Smooth muscle cell (in vitro differentiated cells): ENCODE measurements around the gene ICA1. TPM values are rescaled to one million over a fixed set of nuclear protein-coding genes. Genes with fewer than 3 reads are reported as not detected.

ENCODE experiments used
- DNase-seq: peaks from one replicate; lab custom pipeline; 2025; ENCODE audit not compliant: unreplicated experiment; lab: John Stamatoyannopoulos, UW
- H2AFZ ChIP-seq: fragments of 200-600 bp; sonication (generic); 2 replicates; pipeline ENCODE4 v1.6.0; 2016; ENCODE audit warnings: antibody characterized with exemption, low read depth, mild to moderate bottlenecking
- H3F3A ChIP-seq: fragments of 200-600 bp; sonication (generic); 2 replicates; pipeline ENCODE4 v1.6.0; 2017; ENCODE audit warnings: antibody characterized with exemption, low read depth
- H3K27ac ChIP-seq: fragments of 200-600 bp; sonication (generic); 2 replicates; pipeline ENCODE4 v1.5.1; 2016; ENCODE audit warnings: low read depth, mild to moderate bottlenecking
- H3K27me3 ChIP-seq: fragments of 200-600 bp; sonication (generic); 2 replicates; pipeline ENCODE4 v1.6.1; 2016; ENCODE audit warnings: low read depth, mild to moderate bottlenecking
- H3K36me3 ChIP-seq: fragments of 200-600 bp; sonication (generic); 2 replicates; pipeline ENCODE4 v1.5.1; 2016; ENCODE audit warnings: low read depth
- H3K4me1 ChIP-seq: fragments of 200-600 bp; sonication (generic); 2 replicates; pipeline ENCODE4 v1.5.1; 2016; ENCODE audit warnings: low read depth
- H3K4me2 ChIP-seq: fragments of 200-600 bp; sonication (generic); 2 replicates; pipeline ENCODE4 v1.6.0; 2016; ENCODE audit warnings: mild to moderate bottlenecking
- H3K4me3 ChIP-seq: fragments of 200-600 bp; sonication (generic); 2 replicates; pipeline ENCODE4 v1.5.1; 2016; ENCODE audit warnings: mild to moderate bottlenecking
- H3K79me2 ChIP-seq: fragments of 200-600 bp; sonication (generic); 2 replicates; pipeline ENCODE4 v1.6.0; 2016; ENCODE audit warnings: low read depth, mild to moderate bottlenecking
- H3K9ac ChIP-seq: fragments of 200-600 bp; sonication (generic); 2 replicates; pipeline ENCODE4 v1.6.0; 2016; ENCODE audit warnings: low read depth
- H3K9me3 ChIP-seq: fragments of 200-600 bp; sonication (generic); replicated peaks from 2 replicates; pipeline ENCODE4 v1.5.1; 2016; ENCODE audit warnings: low read depth
- H4K20me1 ChIP-seq: fragments of 200-600 bp; sonication (generic); 2 replicates; pipeline ENCODE4 v1.6.0; 2016; ENCODE audit warnings: low read depth
- CTCF ChIP-seq: fragments of 200-600 bp; sonication (generic); IDR thresholded peaks from 2 replicates; pipeline ENCODE4 v1.5.1; 2017; ENCODE audit warnings: borderline replicate concordance, mild to moderate bottlenecking, antibody characterized with exemption; ENCODE audit not compliant: insufficient read depth, poor library complexity, severe bottlenecking
- WGBS: methylation state at CpG from one replicate; pipeline ENCODE4 v1.1.7; 2016; ENCODE audit warnings: low lambda C conversion rate; 5-methylcytosine and 5-hydroxymethylcytosine counted together
- polyA plus RNA-seq: library from polyadenylated mRNA; unstranded; fragments of >200 nt; fragmentation: Nextera tagmentation; extraction: Ambion mirVana; gene quantifications from 2 replicates; pipeline ENCODE4 v1.2.1, GENCODE V29; 2016
- total RNA-seq: library from RNA; depleted of rRNA; stranded (reverse); fragments of >200 nt; gene quantifications from 2 replicates; pipeline ENCODE4 v1.2.3, GENCODE V29; 2014

Gene ICA1
- total and polyA plus RNA-seq, 2 experiments from 2014 or later, result 4.3 to 5.0 TPM

- H3K27me3 ChIP-seq, result no peaks in the 10 kb centered on the region
- WGBS, result 91% methylated on average over 11 of the region's 11 CpGs
- no peak for TF ChIP-seq CTCF
Measured at GRCh38 chr7:8147760-8148463, 114.1 kb downstream of the ICA1 start.

GRCh38 chr7:8146788-8147413, 115.1 kb downstream of the ICA1 start:
- Histone ChIP-seq H2AFZ (no peak overlapping the region), H3F3A (no peaks in the 10 kb centered on the region), H3K79me2 (no peaks in the 10 kb centered on the region), H3K27ac (no peak overlapping the region), H4K20me1 (no peaks in the 10 kb centered on the region), H3K4me2 (no peak overlapping the region), H3K27me3 (no peaks in the 10 kb centered on the region), H3K9ac (no peak overlapping the region), H3K4me3 (no peak overlapping the region), H3K9me3 (no peaks in the 10 kb centered on the region), H3K36me3 (no peaks in the 10 kb centered on the region), H3K4me1 (no peaks in the 10 kb centered on the region)
- WGBS, result 47% methylated on average over 8 of the region's 8 CpGs
- TF ChIP-seq CTCF, result no peak
- no peak for DNase-seq

More at GRCh38 chr7:8147760-8148463, 114.1 kb downstream of the ICA1 start:
- no peak overlapping the region for H3K27ac ChIP-seq
- H2AFZ ChIP-seq, result no peak overlapping the region
- DNase-seq, result no peak
- no peaks in the 10 kb centered on the region for H3F3A ChIP-seq
- no peaks in the 10 kb centered on the region for H4K20me1 ChIP-seq
- no peaks in the 10 kb centered on the region for H3K9me3 ChIP-seq
- H3K4me2 ChIP-seq, result no peak overlapping the region
- H3K4me3 ChIP-seq, result no peak overlapping the region
- no peaks in the 10 kb centered on the region for H3K79me2 ChIP-seq
- no peaks in the 10 kb centered on the region for H3K36me3 ChIP-seq
- no peaks in the 10 kb centered on the region for H3K4me1 ChIP-seq
- no peak overlapping the region for H3K9ac ChIP-seq

GRCh38 chr7:8146106-8146787, 115.7 kb downstream of the ICA1 start:
- no peak overlapping the region for H3K4me3 ChIP-seq
- H4K20me1 ChIP-seq, result no peaks in the 10 kb centered on the region
- no peak overlapping the region for H3K27ac ChIP-seq
- H3K79me2 ChIP-seq, result no peaks in the 10 kb centered on the region
- no peaks in the 10 kb centered on the region for H3K36me3 ChIP-seq
- H3K9me3 ChIP-seq, result no peaks in the 10 kb centered on the region
- H3K9ac ChIP-seq, result no peak overlapping the region
- no peaks in the 10 kb centered on the region for H3K27me3 ChIP-seq
- H3F3A ChIP-seq, result no peaks in the 10 kb centered on the region
- no peak for DNase-seq
- no peaks in the 10 kb centered on the region for H3K4me1 ChIP-seq
- WGBS, result 88% methylated on average over 12 of the region's 12 CpGs
- TF ChIP-seq CTCF, result no peak
- no peak overlapping the region for H3K4me2 ChIP-seq
- no peak overlapping the region for H2AFZ ChIP-seq
